Measurements from ENCODE around the gene TCHH. TPM values are rescaled to one million over a fixed set of nuclear protein-coding genes. Genes with fewer than 3 reads are reported as not detected.
A peak's percentile ranks its signal among the peaks of the same experiment; 100 is the strongest.

The TCHH gene
- total RNA-seq, 1 experiment from 2014 or later, result 0.12 TPM

DNA sequence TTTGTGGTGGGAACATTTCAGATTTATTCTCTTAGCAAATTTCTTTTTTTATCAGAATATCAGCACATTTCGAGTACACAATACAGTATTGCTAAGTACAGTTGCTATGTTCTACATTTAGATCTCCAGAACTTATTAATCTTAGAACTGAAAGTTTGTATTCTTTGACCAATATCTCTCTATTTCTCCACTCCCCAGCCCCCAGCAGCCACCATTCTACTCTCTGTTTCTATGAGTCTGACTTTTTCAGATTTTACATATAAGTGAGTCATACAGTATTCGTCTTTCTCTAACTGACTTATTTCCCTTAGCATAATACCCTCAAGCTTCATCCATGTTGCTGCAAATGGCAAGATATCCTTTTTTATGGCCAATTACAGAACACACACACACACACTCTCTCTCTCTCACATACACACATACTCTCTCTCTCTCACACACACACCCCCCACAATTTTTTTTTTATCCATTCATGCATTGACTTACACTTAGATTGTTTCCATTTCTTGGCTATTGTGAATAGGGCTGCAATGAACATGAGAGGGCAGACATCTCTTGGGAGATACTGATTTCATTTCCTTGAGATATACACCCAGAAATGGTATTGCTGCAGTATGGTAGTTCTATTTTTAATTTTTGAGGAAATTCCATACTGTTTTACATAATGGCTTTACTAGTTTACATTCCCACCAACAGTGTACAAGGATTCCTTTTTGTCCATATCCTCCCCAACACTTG lies 28.1 kb upstream of the TCHH start:
- DNase-seq (ENCODE audit: unreplicated experiment), result no peak
- intact Hi-C loops (cut with micrococcal nuclease), result loop anchor here (2.0 to 5.0 kb wide), 4 partner anchors 33 to 299 kb away; no protein-coding TSS in a partner anchor
- Mint-ChIP-seq H3K4me3 (ENCODE audit: unreplicated experiment) (no peak overlapping the region), H3K36me3 (ENCODE audit: insufficient read depth, unreplicated experiment) (no peaks in the 10 kb centered on the region), H3K9me3 (ENCODE audit: unreplicated experiment) (peaks cover 18% of the 10 kb centered on the region), H3K27me3 (ENCODE audit: insufficient read depth, unreplicated experiment) (peaks cover 8% of the 10 kb centered on the region), H3K27ac (ENCODE audit: low read depth, unreplicated experiment) (peak overlapping the region; percentile 10), H3K4me1 (ENCODE audit: insufficient read depth, unreplicated experiment) (peaks cover 8% of the 10 kb centered on the region)
- ChIA-PET POLR2A (interaction anchor here (0.5 to 1.5 kb wide), 9 partner anchors 25 to 317 kb away, joined by 3 to 11 read pairs (median 4); partner anchors contain the start of gene S100A11), CTCF (interaction anchor here (0.6 to 9.7 kb wide), 13 partner anchors 12 to 1560 kb away, joined by 3 to 227 read pairs (median 3); no protein-coding TSS in a partner anchor)
- no TSS peak for BruUV-seq (replicated peaks)
- TF ChIP-seq CTCF (IDR thresholded peaks at IDR 0.05; ENCODE audit: unreplicated experiment), result no peak

DNA sequence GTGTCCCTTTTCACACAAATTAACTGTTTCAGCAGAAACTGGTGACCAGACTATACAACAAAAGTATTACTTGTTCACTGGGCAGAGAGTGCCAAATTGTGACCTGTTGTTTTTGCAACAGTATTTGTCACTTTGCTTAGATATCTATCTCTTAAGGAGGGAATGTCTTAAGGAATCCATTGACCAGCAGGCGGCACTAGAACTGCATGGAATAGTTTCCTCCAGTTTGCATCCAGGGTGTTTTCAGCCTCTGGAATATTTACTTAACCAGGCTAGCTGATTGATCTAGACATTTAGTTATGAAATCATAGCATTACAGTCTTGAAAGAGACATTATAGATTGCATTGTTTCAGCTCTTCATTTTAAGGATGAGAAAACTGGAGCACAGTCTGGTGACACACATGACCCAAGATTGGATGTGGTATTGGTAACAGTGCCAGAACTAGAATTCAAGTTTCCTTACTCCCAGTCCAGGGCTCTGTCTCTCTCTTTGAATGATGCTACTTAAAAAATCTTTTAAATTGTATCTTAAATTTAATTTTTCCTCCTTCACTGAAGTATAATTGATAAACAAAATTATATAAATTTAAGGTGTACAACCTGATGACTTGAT lies 26.8 kb upstream of the TCHH start:
- H3K4me3 Mint-ChIP-seq (ENCODE audit: unreplicated experiment), result no peak overlapping the region
- TF ChIP-seq CTCF (IDR thresholded peaks at IDR 0.05; ENCODE audit: unreplicated experiment), result peak; percentile 93
- H3K27ac Mint-ChIP-seq (ENCODE audit: low read depth, unreplicated experiment), result no peak overlapping the region
- POLR2A ChIA-PET, result interaction anchor here (0.7 to 8.9 kb wide), 16 partner anchors 10 to 307 kb away, joined by 3 to 132 read pairs (median 4); partner anchors contain the start of gene S100A11
- H3K36me3 Mint-ChIP-seq (ENCODE audit: insufficient read depth, unreplicated experiment), result no peaks in the 10 kb centered on the region
- peaks cover 8% of the 10 kb centered on the region for H3K4me1 Mint-ChIP-seq (ENCODE audit: insufficient read depth, unreplicated experiment)
- peaks cover 8% of the 10 kb centered on the region for H3K27me3 Mint-ChIP-seq (ENCODE audit: insufficient read depth, unreplicated experiment)
- DNase-seq (ENCODE audit: unreplicated experiment), result peak; percentile 94
- intact Hi-C loops (cut with micrococcal nuclease), result loop anchor here (1.0 to 5.0 kb wide), 9 partner anchors 31 to 316 kb away; no protein-coding TSS in a partner anchor
- CTCF ChIA-PET, result interaction anchor here (0.7 to 3.8 kb wide), 34 partner anchors 9 to 527 kb away, joined by 3 to 276 read pairs (median 7); partner anchors contain the start of gene RPTN
- no TSS peak for BruUV-seq (replicated peaks)
- H3K9me3 Mint-ChIP-seq (ENCODE audit: unreplicated experiment), result peaks cover 15% of the 10 kb centered on the region

DNA sequence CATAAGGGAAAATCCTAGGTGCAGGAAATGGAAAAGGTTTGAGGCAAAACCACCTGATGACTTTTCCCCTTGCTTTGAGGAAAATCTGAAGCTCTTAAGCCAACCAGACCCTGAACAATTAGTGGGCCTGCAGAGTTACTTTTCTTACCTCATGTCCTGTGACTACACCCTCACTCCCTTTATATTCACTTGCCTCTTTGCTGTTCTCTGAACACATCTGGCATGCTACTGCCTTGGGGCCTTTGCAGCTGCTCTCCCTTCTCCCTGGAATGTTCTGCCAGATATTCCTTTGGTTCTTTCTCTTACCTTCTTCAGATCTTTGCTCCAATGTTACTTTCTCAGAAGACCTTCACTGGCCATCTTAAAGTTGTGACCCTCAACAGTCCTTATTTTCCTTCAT lies 22.0 kb upstream of the TCHH start:
- no peaks in the 10 kb centered on the region for H3K36me3 Mint-ChIP-seq (ENCODE audit: insufficient read depth, unreplicated experiment)
- DNase-seq (ENCODE audit: unreplicated experiment), result no peak
- BruUV-seq (replicated peaks), result no TSS peak
- H3K4me1 Mint-ChIP-seq (ENCODE audit: insufficient read depth, unreplicated experiment), result no peaks in the 10 kb centered on the region
- H3K27me3 Mint-ChIP-seq (ENCODE audit: insufficient read depth, unreplicated experiment), result peaks cover 21% of the 10 kb centered on the region
- intact Hi-C loops (cut with micrococcal nuclease), result no loop called here
- no peak overlapping the region for H3K27ac Mint-ChIP-seq (ENCODE audit: low read depth, unreplicated experiment)
- TF ChIP-seq CTCF (IDR thresholded peaks at IDR 0.05; ENCODE audit: unreplicated experiment), result no peak
- no peak overlapping the region for H3K4me3 Mint-ChIP-seq (ENCODE audit: unreplicated experiment)
- H3K9me3 Mint-ChIP-seq (ENCODE audit: unreplicated experiment), result no peaks in the 10 kb centered on the region
- ChIA-PET POLR2A (interaction anchor here (1.1 to 8.9 kb wide), 6 partner anchors 16 to 337 kb away, joined by 3 to 132 read pairs (median 4); no protein-coding TSS in a partner anchor), CTCF (interaction anchor here (0.6 to 9.8 kb wide), 9 partner anchors 31 to 322 kb away, joined by 3 to 119 read pairs (median 4); no protein-coding TSS in a partner anchor)

DNA sequence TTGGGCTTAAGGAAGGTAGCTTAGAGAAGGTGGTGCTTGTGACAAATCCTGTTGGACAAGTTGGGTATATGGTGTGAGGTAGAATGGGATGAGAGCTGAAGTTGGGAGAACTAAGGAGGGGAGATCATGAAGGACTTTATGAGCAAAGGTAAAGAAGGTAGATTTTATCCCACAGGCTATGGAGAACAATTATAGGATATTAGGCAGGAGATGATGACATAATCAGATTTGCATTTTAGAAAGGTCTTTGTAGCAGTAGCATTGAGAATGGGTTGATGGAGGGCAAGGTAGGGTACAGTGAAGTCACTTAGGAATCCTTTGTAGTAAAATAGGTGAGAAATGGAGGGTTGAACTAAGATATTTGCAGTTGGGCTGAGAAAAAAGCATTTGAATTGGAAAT lies 14.9 kb upstream of the TCHH start:
- intact Hi-C loops (cut with micrococcal nuclease), result no loop called here
- H3K27ac Mint-ChIP-seq (ENCODE audit: low read depth, unreplicated experiment), result no peak overlapping the region
- no peak overlapping the region for H3K4me3 Mint-ChIP-seq (ENCODE audit: unreplicated experiment)
- no peaks in the 10 kb centered on the region for H3K36me3 Mint-ChIP-seq (ENCODE audit: insufficient read depth, unreplicated experiment)
- CTCF ChIA-PET, result interaction anchor here (0.5 to 9.8 kb wide), 6 partner anchors 12 to 1920 kb away, joined by 3 to 119 read pairs (median 5); no protein-coding TSS in a partner anchor
- BruUV-seq (replicated peaks), result no TSS peak
- POLR2A ChIA-PET, result interaction anchor here (1.4 kb wide), 1 partner anchor 10 kb away, joined by 4 read pairs; no protein-coding TSS in a partner anchor
- no peaks in the 10 kb centered on the region for H3K9me3 Mint-ChIP-seq (ENCODE audit: unreplicated experiment)
- peaks cover 6% of the 10 kb centered on the region for H3K27me3 Mint-ChIP-seq (ENCODE audit: insufficient read depth, unreplicated experiment)
- H3K4me1 Mint-ChIP-seq (ENCODE audit: insufficient read depth, unreplicated experiment), result no peaks in the 10 kb centered on the region
- no peak for TF ChIP-seq CTCF (IDR thresholded peaks at IDR 0.05; ENCODE audit: unreplicated experiment)
- DNase-seq (ENCODE audit: unreplicated experiment), result no peak
